ENCODE data around the gene SLC35B1.

Gene SLC35B1, protein sequence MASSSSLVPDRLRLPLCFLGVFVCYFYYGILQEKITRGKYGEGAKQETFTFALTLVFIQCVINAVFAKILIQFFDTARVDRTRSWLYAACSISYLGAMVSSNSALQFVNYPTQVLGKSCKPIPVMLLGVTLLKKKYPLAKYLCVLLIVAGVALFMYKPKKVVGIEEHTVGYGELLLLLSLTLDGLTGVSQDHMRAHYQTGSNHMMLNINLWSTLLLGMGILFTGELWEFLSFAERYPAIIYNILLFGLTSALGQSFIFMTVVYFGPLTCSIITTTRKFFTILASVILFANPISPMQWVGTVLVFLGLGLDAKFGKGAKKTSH

DNA sequence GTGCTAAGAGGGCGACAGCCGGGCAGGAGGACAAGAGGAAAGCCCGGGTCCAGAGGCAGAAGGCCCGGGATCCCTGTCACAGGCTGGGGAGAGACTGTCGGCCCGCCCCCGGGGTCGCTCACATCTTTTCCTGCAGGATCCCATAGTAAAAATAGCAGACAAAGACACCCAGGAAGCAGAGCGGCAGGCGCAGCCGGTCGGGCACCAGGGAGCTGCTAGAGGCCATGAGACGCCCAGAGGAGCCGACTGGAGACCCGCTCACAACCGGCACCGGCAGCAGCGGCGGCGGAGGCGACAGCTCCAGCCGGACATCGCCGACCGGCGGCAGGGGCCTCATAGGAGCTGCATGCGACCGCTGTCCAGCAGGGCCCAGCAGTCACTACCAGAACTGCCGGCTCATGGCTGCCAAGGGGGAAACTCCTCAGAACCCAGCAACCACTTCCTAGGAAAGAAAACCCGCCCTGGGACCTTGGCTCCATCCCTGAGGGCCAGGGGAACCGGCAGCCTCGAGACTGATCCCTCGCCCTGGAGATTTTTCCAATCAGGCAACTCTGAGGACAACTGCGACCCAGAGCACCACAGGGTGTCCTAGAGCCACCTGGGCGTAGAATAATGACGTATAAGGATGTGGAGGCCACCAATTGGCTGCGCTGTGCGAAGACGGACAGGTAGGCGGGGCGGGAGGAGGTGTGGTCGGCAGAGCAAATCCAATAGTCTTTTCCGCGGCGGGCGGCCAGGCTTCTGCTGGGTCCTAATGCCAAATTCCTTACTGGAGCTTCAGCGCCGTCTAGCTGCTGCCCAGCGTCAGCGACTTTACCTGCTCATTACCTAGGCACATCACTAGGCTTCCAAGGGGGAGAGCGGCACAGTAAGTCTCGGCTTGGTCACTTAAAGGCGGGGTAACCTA lies at the start of gene SLC35B1:
SLC35B1 (minus strand) TSS at position 357 of the 907 bp plus-strand sequence; CDS start at position 226, 131 bp downstream.
- DNase-seq: peak; percentile 99

DNA sequence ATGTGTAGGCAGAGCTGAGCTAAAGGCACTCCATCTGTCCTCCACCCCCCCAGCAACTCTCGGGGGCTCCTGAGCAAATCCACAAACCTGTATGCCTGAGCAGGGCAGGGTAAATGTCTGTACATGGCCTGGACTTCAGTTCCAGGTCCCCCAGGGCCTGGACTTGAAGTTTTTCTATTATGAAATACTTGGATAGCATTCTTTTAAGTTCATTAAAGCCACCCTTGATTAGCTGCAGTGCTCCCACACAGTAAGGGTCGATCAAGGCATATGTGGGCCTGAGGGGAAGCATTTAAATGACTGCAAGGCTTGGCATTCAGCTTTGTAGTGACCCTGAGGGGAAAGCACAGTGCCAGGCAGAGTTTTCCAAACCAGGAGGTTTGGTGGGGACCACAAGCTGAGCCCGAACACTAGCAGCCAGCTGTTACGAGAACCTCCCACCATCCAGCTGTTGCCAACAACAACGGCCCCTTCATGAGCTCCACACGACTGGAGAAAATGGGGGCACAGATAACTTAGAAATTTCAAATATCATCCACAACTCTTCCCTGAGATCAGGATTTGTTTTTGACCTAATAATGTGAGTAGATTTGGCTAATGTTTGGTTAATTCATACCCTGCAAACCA lies 49.5 kb upstream of the SLC35B1 start:
- DNase-seq: no peak

DNA sequence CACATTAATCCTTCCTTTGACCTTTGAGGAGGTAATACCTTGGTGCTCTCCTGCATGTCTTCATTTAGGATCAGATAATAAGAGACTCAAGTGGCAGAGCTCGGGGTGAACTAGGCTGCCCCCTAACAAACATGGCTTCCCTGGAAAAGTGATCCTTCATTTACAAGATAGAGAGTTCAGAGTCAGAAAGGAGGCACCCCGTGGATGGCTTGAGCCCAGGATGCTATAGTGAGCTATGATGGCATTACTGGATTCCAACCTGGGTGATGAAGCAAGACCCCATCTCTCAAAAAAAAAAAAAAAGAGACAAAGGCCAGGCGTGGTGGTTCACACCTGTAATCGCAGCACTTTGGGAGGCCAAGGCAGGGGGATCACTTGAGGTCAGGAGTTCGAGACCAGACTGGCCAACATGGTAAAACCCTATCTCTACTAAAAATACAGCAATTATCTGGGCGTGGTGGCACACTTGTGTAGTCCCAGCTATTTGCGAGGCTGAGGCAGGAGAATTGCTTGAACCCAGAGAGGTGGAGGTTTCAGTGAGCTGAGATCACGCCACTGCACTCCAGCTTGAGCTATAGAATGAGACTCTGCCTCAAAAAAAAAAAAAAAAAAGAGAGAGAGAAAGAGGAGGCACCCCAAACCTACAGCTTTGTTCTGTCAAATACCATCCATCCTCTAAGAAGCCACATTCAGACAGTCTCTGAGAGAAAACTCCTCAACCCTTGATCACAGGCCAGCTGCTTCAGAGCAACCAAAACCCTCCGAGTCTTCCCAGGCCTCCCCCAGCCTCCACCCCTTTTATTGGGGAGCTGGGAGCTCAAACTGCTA lies 48.8 kb upstream of the SLC35B1 start:
- no peak for DNase-seq

DNA sequence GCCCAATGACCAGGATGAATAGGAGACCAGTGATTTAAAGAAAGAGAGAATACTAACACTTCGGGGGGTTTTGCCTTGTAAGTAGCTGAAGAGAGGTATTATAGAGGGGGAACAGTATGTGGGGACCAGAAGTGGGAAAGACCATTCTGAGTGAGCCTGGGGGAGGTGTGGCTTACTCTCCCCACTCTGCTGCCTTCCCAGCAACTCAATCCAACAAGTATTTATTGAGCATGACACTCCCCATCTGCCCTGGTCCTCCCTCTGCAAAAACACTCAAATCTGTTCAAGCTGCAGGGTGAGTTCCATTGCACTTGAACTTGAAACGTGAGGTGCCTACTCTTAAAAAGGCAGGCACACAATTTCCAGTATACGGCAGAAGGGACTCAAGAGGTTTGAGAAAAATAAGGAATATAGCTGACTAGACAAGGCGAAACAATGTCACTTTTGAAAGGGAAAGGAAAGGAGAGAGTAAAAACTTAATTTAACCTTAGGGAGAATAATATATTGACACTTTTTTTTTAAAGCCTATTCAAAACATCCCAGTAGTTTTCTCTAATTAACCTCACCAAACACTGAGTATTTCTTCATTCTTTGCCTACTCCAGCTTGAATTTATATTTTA lies 48.0 kb upstream of the SLC35B1 start:
- DNase-seq: no peak

DNA sequence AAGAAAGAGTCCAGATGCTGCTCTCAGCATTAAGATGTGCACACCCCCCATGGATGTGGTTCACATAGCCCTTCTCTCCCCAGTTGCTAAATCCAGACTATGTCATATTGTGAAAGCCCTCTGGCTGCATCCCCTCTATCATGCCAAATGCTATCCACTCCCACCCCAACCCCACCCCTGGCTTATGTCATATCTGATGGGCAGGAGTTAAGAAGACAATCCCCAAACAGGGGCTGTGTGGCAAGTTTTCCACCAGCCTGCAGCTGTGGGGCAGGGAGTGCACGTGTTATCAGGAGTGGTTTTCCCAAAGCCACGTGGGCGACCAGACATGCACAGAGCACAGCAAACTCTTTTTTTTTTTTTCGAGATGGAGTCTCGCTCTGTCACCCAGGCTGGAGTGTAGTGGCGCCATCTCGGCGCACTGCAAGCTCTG lies 46.2 kb upstream of the SLC35B1 start:
- DNase-seq: no peak

DNA sequence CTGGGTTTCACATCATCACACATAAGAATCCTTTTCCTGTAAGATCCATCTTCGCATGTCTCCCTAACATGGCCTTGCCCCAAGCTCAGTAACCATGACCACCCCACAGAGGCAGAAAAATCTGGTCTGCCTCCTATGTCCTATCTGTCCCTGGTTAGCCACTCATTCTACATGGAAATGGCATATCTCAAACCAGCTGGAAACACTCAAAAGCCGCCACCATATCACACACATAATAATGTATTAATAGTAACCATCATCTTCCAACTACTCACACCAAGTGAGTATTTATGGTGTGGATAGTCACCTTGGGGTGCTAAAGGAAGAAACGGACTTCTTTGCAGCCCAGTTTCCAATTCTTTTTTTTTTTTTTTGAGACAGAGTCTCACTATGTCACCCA lies 44.7 kb upstream of the SLC35B1 start:
- DNase-seq: no peak

DNA sequence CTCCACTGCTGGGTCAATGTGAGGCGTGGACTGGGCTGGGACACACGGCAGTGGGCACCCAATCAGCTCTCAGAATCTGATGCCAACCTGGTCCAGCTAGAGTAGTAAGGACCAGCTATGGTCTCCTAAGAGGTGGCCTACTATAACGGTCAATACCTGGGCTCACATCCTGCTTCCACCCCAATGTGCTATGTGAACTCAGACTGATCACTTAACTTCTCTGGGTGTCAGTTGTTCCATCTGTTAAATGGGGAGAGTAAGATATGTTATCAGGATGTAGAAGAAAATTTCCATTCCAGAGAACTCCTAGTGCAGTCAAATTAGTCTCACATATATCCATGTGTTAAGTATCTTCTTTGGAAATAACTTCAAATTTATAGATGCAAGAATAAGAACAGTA lies 42.0 kb upstream of the SLC35B1 start:
- DNase-seq: no peak

DNA sequence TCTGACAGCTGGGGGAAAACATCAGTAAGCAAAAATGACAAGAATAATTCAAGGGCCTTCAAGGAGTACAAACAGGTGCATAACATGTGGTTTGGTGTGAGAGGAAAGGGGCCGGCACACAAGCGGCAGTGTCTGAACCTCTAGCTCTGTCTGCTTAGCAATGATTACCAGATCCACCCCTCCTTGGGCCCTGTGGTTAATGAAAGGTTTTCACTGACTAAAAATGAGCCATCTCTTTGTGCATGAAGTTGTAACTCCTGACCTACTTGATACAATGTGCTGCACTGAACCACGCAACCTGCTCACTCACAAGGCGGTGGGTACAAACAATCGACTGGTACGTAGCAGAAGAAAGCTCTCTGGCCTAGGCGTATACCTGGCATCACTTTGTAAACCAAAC lies 41.0 kb upstream of the SLC35B1 start:
- DNase-seq: peak; percentile 81

DNA sequence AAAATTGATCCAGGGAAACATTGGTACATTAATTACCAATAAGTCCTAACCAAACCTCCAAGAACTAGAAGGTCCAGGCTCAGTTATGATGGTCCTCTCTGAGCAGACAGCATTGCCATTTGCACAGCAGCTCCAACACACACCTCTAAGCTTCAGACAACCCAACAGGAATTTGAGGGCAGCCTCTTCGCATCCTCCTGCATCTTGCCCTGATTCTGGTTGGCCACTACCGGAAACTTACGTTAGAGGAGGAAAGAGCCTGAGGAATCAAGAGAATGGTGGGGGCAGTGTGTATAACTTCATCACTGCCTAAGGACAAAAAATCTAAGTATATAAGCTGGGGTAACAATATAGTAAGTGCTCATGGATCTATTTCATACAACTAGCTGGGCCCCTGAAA lies 40.5 kb upstream of the SLC35B1 start:
- DNase-seq: no peak

DNA sequence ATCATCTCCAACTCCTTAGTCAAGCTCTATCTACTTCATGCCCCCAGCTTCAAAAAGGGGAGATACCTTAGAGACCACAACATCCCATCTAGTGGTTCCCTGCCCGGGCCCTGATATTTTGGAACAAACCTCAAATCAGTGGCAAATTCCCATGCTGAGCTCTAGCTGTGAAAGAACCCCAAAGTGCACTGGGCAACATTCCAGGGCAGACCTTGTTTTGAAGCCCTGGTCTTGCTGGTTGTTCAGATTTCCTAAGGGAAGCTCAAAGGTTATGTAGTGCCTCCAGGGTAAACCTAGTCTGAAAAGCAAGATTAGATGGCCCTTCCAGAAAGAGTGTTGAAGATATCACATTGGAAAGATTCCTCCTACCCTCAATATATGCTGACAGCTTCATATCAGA lies 39.9 kb upstream of the SLC35B1 start:
- no peak for DNase-seq

DNA sequence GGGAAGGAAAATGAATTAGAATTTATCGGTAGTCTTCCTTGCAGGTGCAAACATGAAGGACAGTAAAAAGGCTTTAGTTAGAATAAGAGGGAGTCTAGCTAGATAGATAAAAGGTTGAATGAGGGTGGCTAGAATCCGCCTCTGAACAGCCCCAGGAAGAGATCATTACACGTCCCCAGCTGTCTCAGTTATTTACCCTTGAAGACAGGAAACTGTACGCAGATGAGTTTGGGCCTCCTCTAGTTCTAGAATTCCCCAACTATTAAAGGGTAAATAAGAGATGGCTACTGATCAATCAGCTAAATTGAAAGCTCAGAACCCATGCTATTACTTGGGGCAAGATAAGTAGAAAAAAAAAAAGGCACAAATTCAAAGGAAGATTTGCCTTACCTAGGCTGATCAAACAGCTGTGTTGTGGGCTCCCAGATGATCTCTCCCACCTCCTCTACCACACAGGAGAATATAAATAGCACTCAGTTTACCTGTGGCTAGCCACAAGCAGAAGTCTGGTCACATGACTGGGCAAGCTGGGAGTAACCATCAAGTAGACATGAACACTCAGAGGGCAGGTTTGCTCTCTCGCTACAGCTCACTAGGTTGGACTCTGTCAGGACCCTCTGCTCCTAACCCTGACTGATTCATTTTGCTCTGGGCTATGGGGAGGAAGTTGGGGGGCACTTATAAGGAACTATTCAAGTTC lies 39.2 kb upstream of the SLC35B1 start:
- no peak for DNase-seq

DNA sequence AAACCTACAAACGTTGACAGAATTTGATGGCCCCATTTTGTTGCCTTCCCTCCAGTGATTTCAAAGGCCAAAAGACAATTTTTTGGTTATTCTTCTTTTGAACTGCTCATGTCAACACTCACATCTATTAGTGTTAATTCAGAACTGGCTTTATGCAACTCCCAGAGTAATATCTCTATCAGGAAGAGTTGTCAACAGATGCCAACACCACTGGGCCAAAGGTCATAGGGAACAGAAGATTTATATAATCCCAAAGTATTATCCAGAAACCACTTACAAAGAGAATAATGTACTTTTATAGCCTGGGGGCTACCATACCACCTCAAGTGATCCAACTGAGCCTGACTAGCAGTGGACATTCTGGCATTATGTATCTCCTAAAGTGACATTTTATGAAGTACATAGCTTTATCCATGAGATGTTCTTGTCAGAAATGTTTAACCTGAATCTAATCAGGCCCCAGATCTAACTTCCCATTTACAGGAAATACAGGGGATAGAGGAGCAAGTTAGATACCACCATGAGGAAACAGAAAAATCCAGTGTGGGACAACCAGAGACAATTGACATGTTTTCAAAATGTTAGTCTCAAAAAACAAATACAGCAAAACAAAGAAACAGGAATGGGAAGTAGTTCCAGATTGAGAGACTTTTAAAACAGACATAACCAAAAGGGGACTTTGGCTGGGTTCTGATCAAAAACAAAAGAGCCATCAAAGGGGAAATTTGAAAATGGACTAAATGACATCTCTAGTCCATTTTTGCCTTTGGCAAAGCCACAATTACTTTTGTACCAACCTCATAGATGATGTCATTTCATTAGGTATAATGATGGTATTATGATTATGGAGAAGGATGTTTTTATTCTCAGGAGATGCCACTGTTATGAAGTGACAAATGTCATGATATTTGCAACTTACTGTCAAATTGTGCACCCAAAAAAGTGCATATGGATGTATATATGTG lies 37.7 kb upstream of the SLC35B1 start:
- DNase-seq: no peak

DNA sequence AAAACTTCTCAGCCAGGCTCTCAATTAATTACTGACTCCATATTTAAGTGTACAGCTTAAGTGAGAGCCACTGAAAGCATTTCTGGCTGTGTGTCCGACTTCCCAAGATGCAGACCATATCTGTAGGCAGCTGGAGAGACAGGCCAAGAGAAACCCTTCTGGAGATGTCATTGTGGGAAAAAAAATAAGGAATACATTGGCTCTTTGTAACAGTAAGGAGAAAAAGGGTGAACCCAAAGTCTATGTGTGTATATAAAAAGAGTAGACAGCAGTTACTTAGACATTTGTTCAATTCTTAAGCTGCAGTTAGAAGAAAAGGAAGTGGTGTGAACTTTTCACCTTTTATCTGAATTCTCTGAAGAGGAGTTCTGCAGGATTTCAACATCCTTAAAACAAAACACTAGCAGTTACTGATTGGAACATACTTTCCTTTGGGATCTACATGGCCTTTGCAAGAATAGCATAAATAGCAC lies 34.4 kb upstream of the SLC35B1 start:
- no peak for DNase-seq

DNA sequence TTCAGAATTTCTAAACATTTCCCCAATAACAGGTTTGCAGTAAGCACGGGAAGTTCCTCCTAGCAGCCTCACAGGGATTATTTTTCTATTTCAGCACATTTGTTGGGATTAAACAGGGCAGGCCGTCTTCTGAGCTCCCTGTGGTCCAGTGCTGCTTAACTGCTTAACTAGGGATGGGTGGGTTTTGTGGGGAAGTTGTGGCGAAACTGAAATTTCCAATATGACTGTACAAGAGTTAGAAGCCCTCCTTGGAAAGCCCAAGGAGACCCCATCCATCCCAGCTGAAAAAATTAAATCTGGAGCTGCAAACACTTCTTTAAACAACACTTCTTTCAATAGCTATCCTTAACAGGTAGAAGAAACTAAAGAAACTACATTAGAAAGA lies 33.9 kb upstream of the SLC35B1 start:
- no peak for DNase-seq

DNA sequence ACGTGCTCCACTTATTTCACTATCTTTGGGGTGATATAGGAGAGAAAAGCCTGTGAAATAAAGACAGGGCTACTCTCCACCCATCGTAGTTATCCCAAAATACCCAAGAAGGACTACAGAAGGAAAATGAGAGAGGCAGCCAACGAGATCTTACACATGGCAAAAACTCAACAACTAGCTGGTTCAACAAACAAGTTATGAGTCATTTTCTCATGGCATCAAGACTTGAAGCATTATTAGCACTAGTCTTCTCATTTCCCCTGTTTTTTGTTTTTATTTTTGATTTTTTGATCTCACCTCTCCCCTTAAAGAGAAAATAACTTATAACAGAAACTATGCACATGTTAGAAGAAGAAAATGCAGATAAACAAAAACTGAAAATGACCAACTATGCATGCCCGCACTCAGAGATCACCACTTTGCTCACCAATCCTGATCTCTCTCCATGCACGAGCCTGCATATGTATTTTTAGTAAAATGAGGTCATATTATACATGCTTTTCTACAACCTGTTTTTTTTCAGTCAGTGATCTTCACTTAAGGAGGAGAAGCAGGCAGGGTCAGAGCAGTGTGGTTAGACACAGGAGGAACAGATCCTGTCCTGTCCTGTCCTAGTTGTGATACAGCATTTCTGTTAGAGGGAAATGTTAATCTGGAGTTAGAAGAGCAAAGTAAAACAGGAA lies 33.4 kb upstream of the SLC35B1 start:
- no peak for DNase-seq

DNA sequence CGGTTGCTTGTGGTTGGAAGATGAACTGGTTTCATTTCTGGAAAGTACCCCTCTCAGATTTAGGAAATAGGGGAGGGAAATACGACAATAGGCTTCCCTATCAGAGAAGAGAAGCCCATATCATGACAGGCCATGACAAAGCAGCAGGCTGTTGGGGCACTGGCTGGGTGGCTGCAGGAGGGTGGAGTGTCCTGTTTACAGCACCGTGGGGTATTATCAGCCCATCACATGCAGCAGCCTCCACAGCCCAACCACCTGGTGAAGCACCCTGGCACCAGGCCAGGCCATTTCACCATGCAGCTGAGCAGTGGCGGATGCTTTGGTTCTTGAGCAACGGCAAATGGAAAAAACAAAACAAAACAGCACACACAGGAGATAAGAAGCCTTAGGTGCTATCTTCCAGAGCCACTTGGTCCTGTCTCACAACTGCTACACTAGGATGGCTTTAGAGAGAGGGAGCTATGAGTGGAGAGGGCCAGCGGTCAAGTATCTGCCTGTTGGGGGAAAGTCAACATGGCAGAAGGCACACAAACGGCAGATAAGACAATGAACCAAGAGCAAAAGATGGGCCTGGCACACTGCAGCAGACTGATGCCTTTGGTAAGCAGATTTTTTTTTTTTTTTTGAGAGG lies 32.0 kb upstream of the SLC35B1 start:
- DNase-seq: peak; percentile 88

DNA sequence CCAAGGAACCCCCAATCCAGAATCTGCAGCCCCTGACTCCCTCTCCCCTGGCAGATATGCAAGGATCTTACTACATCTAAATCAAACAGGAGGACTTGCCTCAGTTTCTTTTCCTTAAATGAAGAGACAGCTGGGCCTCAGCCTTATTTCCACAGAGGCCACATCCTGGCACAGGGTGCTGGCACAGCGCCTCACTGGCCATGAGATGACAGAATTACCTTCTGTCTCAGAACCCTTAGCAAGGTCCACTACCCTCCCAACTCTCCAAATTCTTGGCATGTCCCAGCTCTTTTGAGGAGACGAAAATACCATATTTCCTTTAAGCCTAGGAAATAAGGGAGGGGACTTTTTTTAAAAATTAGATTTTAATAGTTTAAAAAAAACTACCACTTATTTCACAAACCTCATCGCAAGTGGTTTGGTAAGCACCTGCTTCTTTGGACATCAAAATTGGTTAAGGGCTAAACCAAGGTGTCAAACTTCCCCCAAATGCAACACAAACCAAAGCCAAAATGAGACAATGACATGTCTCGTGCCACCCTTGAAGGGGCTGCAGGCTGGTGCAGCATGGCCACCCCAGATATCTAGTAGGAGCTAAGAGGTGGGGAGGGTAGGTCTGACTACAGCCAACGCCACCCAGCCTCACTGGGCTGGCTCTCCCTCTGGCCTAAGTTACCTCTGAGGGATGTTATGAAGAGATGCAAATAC lies 30.8 kb upstream of the SLC35B1 start:
- DNase-seq: no peak

All from activated CD4-positive, alpha-beta T cell treated with anti-CD3 and anti-CD28 coated beads, Interleukin-2, amount 50 U/mL, for 16 hours (primary cell).